Endodermal cell (in vitro differentiated cells): ENCODE measurements around the gene NCK2. TPM values are rescaled to one million over a fixed set of nuclear protein-coding genes. Genes with fewer than 3 reads are reported as not detected.

Experiments used
- DNase-seq: peaks from one replicate; pipeline ENCODE4 v3.0.0-alpha.2; 2017
- H3K27ac ChIP-seq: 2 replicates; pipeline ENCODE4 v1.5.1; 2013; ENCODE audit warnings: mild to moderate bottlenecking, low read depth, low read length, moderate library complexity
- H3K27me3 ChIP-seq: 2 replicates; pipeline ENCODE4 v1.6.1; 2013; ENCODE audit warnings: mild to moderate bottlenecking, low read length, moderate library complexity; ENCODE audit not compliant: insufficient read depth, control insufficient read depth, poor library complexity, severe bottlenecking
- H3K36me3 ChIP-seq: 2 replicates; pipeline ENCODE4 v1.7.0; 2013; ENCODE audit warnings: mild to moderate bottlenecking, low read length, moderate library complexity; ENCODE audit not compliant: control insufficient read depth, insufficient read depth
- H3K4me1 ChIP-seq: one replicate; pipeline ENCODE4 v1.7.0; 2013; ENCODE audit warnings: low read length; ENCODE audit not compliant: control insufficient read depth, insufficient read depth
- H3K4me3 ChIP-seq: 2 replicates; pipeline ENCODE4 v1.5.1; 2013; ENCODE audit warnings: mild to moderate bottlenecking, low read length, moderate library complexity
- H3K9ac ChIP-seq: 2 replicates; pipeline ENCODE4 v1.6.1; 2013; ENCODE audit warnings: mild to moderate bottlenecking, low read length, moderate library complexity; ENCODE audit not compliant: poor library complexity, severe bottlenecking; ENCODE audit errors: extremely low read depth
- H3K9me3 ChIP-seq: 2 replicates; pipeline ENCODE4 v1.6.1; 2013; ENCODE audit warnings: mild to moderate bottlenecking, low read length, moderate library complexity; ENCODE audit not compliant: control insufficient read depth
- H3K27ac Mint-ChIP-seq: 2 replicates; pipeline ENCODE4 v1.8.0; 2020; ENCODE audit warnings: mixed read lengths
- H3K27me3 Mint-ChIP-seq: 2 replicates; pipeline ENCODE4 v1.8.0; 2021; ENCODE audit warnings: mild to moderate bottlenecking, mixed read lengths; ENCODE audit not compliant: insufficient read depth
- H3K36me3 Mint-ChIP-seq: 2 replicates; pipeline ENCODE4 v1.8.0; 2020; ENCODE audit warnings: low read depth, mixed read lengths
- H3K4me1 Mint-ChIP-seq: 2 replicates; pipeline ENCODE4 v1.8.0; 2020; ENCODE audit warnings: mixed read lengths
- H3K4me3 Mint-ChIP-seq: 2 replicates; pipeline ENCODE4 v1.8.0; 2020; ENCODE audit warnings: mild to moderate bottlenecking, moderate library complexity, mixed read lengths
- H3K9me3 Mint-ChIP-seq: 2 replicates; pipeline ENCODE4 v1.8.0; 2020; ENCODE audit warnings: mild to moderate bottlenecking, mixed read lengths
- CTCF ChIP-seq: fragments of 200-600 bp; sonication (generic); conservative IDR thresholded peaks from 2 replicates; pipeline ENCODE4 v1.5.0; 2021; ENCODE audit warnings: antibody characterized with exemption, mild to moderate bottlenecking
- WGBS, 2 experiments: methylation state at CpG; one replicate each; pipeline versions ENCODE4 v1.1.5 to v1.1.7; 2013; ENCODE audit warnings: missing lambda C conversion rate in 2 of 2, mixed read lengths in 1 of 2; ENCODE audit not compliant: insufficient coverage in 1 of 2, insufficient read length in 1 of 2; 5-methylcytosine and 5-hydroxymethylcytosine counted together
- total RNA-seq, 2 donors: library from RNA; stranded (reverse); fragmentation: NEBNext Ultra II Directional in 1 of 2; extraction: Animal tissue kit (Norgen Biotek cat#: 25700) in 1 of 2; gene quantifications; 2 replicates in 1 of 2; 3 replicates in 1 of 2; pipeline ENCODE4 v1.2.1, GENCODE V29; 2021

Gene NCK2
- total RNA-seq, 2 donors from 2014 or later = 58.9 to 63.8 TPM

DNA sequence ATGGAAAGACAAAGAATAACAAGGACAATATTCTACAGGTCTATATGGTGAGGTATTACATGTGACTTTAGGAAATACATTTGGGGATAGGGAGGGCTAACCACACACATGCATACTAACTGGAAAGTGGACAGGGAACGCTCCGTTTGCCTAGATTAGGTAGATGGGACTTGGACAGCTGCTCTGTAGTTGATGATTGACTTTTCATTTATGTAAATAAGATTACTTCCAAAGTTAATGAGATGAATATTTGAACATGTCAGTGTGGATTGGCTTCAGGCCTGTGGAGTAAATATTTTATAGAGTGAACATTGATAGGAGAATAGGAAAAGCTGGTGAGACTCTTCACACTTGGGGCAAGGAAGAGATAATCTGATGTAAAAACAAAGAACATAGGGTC lies 142.0 kb downstream of the NCK2 start:
- no peaks in the 10 kb centered on the region for H3K27me3 ChIP-seq
- WGBS, 2 experiments = 95% methylated on average over 2 of the region's 2 CpGs; no CpG with 5 or more reads in 1 of the 2 experiments
- TF ChIP-seq CTCF = no peak
- no peak overlapping the region for H3K4me3 ChIP-seq
- H3K4me1 ChIP-seq = peaks cover 7% of the 10 kb centered on the region
- no peaks in the 10 kb centered on the region for H3K27me3 Mint-ChIP-seq
- peaks cover 16% of the 10 kb centered on the region for H3K9me3 ChIP-seq
- H3K36me3 Mint-ChIP-seq = peaks cover 38% of the 10 kb centered on the region
- peaks cover 13% of the 10 kb centered on the region for H3K9me3 Mint-ChIP-seq
- DNase-seq = no peak
- H3K9ac ChIP-seq = no peak overlapping the region
- no peak overlapping the region for H3K27ac Mint-ChIP-seq
- no peak overlapping the region for H3K27ac ChIP-seq
- H3K4me3 Mint-ChIP-seq = no peak overlapping the region
- peaks cover 38% of the 10 kb centered on the region for H3K36me3 ChIP-seq
- H3K4me1 Mint-ChIP-seq = peaks cover 27% of the 10 kb centered on the region

GRCh38 chr2:105887256-105887655 lies 142.5 kb downstream of the NCK2 start:
- Histone ChIP-seq H3K27ac (no peak overlapping the region), H3K4me3 (no peak overlapping the region), H3K9ac (no peak overlapping the region), H3K9me3 (peaks cover 16% of the 10 kb centered on the region), H3K4me1 (peaks cover 1% of the 10 kb centered on the region), H3K27me3 (no peaks in the 10 kb centered on the region), H3K36me3 (peaks cover 33% of the 10 kb centered on the region)
- Mint-ChIP-seq H3K4me3 (no peak overlapping the region), H3K27ac (no peak overlapping the region), H3K9me3 (peaks cover 13% of the 10 kb centered on the region), H3K4me1 (peaks cover 23% of the 10 kb centered on the region), H3K27me3 (no peaks in the 10 kb centered on the region), H3K36me3 (peaks cover 32% of the 10 kb centered on the region)
- 98 to 100% methylated on average over 2 to 3 of the region's 3 CpGs for WGBS, 2 experiments
- TF ChIP-seq CTCF = no peak
- no peak for DNase-seq

DNA sequence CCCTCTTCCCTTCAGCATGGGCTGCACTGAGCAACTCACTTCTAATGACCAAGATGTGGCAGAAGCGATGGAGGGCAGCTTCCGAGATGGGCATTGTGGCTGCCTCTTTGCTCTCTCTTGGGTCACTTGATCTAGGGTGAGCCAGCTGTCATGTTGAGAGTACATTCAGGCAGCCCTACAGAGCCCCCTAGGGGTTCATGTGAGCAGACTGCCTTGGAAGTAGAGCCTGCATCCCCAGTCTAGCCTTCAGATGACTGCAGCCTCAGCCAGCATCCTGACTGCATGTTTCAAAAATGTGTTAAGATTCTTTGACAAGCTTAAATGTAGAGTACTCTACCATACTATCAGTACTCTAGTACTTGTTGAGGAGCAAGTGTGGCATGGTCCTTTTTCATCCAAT lies 143.9 kb downstream of the NCK2 start:
- Histone ChIP-seq H3K4me3 (no peak overlapping the region), H3K4me1 (no peaks in the 10 kb centered on the region), H3K9ac (no peak overlapping the region), H3K27me3 (no peaks in the 10 kb centered on the region), H3K27ac (no peak overlapping the region), H3K9me3 (peaks cover 16% of the 10 kb centered on the region), H3K36me3 (peaks cover 30% of the 10 kb centered on the region)
- H3K9me3 Mint-ChIP-seq = peaks cover 13% of the 10 kb centered on the region
- TF ChIP-seq CTCF = peak; percentile 67
- H3K27ac Mint-ChIP-seq = no peak overlapping the region
- H3K27me3 Mint-ChIP-seq = no peaks in the 10 kb centered on the region
- WGBS, 2 experiments = 94 to 97% methylated on average over 2 of the region's 2 CpGs
- H3K4me3 Mint-ChIP-seq = no peak overlapping the region
- H3K36me3 Mint-ChIP-seq = peaks cover 33% of the 10 kb centered on the region
- peak; percentile 74 for DNase-seq
- H3K4me1 Mint-ChIP-seq = peaks cover 17% of the 10 kb centered on the region
